GM19395 (cell line): ENCODE data around the gene LY86.
A peak's percentile ranks its signal among the peaks of the same experiment; 100 is the strongest.
"Not testable (repeated sequence)": the region's sequence is repeated elsewhere in the genome, so short reads cannot be mapped to it uniquely, and the experiment has no call there.

Experiments
- ATAC-seq: cut with Tn5 transposase; IDR thresholded peaks from one replicate; pipeline ENCODE4 v1.9.1; 2021; ENCODE audit warnings: mild to moderate bottlenecking, moderate library complexity; ENCODE audit not compliant: unreplicated experiment

The LY86 gene

GRCh38 chr6:6648692-6649343, 60.3 kb downstream of the LY86 start:
- no peak for ATAC-seq

- no peak for ATAC-seq
These were observed 61.4 kb downstream of the LY86 start for GRCh38 chr6:6649824-6650349.

DNA sequence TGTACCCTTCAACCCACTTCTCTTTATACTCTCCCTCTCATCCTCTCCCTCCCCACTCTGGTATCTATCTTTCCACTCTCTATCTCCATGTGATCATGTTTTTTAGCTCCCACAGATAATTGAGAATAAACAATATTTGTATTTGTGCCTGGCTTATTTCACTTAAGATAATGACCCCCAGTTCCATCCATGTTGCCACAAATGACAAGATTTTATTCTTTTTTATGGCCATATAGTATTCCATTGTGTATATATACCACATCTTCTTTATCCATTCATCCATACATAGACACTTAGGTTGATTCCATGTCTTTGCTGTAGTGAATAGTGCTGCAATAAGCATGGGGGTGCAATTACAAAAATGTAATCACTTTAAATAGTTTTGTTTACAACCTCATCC, 62.3 kb downstream of the LY86 start:
- ATAC-seq: no peak

DNA sequence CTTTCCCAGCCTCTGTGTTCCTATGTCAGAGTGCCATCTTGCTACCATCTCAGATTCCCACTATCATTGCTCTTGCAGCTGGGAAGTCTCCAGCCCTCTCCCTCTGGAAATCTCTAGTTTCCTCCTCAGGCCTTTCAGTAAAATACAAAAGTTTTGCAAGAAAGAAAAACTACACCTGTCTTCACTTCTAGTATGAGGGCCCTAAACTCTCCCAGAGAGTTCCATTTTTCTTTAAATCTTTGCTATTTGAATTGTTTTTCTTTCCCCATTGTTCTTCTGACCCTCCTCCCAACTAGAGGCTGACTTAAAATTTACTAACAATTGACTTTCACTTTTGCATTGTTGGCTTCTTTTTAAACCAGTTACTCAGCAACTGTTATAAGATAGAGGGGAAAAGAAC, 62.8 kb downstream of the LY86 start:
- no peak for ATAC-seq

- no peak for ATAC-seq
These were observed 64.4 kb downstream of the LY86 start for GRCh38 chr6:6652932-6653331.

DNA sequence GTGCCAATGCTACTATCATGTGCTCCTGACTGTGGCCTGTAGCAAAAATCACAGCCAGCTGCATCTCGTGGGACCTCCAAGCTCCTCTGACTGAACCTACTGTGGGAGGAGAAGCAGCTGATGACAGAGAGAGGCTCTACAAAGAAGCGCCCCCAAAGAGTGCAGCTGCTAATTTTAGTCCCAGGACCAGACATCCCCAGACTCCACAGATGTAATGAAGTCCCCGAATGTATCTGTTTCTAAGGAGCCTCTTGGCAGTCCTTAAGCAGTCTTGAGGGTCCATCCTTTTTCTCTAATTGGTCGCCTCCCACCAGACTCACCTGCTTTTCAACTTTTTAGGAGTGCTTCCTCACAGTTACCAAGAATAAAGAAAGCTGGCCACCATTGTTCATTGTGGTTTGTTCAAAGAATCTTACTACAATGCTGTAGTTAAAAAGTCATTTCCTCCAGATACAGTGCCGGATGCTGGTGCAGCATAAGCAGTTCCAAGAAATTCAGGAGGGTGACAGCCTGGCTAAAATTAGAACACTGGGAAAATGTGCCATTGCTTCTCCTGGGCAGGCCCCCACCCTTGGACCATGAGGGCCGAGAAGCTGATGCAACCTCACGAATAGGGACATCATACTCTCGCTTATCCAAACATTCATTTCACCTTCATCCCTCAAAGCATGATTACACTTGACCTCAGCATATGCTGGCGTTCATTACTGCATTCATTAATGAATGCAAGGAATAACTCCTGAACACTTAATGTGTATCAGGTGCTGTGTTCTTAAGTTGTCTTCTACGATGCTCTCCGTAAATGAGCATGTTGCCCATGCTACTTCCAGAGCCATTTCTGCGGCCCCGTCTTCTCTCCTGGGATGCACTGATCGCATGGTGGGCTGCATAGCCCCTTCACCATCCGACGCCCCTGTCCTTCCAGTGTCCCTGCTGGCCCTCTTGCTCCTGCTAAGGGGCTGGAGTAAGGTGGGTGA, 66.4 kb downstream of the LY86 start:
- ATAC-seq: no peak

DNA sequence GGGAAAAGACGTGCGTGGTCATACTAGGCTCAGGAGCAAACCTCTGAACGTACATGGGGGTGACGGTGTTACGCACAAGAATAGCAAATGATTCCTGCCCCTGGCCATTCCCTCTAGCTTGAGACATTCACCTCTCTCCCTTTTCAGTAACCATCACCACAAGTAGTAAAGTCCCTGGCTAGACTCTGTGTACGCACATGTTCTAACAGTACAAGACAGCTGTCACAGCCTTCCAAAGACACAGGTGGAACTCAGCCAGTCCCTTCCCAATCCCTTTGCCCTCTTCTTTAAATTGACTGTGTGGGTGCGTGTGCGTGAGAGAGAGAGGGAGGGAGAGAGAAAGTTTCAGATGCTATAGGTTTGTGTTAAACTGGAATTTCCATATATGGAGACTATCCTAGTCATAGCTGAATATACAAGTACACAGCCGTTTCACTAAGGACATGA, 67.3 kb downstream of the LY86 start:
- no peak for ATAC-seq

DNA sequence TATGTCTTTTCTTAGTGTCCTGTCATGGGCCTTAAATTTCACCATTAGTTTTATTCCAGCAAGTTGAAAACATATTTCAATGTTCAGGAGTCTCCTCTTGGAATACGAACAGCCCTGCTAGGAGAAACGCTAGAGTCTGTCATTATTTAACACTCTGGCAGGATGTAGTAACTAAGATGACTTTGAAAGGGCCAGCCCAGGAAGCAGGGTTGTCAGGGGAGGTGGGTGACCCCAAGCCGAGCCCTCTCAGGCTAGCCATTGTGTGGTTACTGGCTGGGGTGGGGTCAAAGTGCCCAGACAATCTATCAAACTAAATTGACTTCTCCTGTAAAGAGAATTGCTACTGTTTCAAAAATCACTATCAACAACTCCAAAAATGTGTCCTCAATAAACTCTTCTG, 67.8 kb downstream of the LY86 start:
- no peak for ATAC-seq

- no peak for ATAC-seq
These were observed 68.7 kb downstream of the LY86 start for GRCh38 chr6:6657085-6657819.

DNA sequence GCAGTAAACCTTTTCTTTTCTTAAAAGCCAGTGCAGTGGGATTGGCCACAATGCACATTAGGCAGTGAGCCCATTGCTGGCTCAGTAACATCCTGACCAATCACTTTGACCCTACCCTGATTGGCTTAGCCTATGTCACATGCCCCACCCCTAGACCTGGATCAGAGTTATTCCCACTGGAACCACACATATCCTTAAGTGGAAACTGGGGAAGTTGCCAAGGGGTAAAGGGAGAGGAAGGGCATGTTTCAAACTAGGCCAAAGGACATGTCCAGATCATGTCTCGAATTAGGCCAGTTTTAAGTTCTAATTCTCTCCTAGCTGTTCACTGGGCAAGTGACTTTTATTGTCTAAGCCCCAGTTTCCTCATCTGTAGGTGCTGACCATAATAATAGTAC, 69.3 kb downstream of the LY86 start:
- ATAC-seq: no peak

DNA sequence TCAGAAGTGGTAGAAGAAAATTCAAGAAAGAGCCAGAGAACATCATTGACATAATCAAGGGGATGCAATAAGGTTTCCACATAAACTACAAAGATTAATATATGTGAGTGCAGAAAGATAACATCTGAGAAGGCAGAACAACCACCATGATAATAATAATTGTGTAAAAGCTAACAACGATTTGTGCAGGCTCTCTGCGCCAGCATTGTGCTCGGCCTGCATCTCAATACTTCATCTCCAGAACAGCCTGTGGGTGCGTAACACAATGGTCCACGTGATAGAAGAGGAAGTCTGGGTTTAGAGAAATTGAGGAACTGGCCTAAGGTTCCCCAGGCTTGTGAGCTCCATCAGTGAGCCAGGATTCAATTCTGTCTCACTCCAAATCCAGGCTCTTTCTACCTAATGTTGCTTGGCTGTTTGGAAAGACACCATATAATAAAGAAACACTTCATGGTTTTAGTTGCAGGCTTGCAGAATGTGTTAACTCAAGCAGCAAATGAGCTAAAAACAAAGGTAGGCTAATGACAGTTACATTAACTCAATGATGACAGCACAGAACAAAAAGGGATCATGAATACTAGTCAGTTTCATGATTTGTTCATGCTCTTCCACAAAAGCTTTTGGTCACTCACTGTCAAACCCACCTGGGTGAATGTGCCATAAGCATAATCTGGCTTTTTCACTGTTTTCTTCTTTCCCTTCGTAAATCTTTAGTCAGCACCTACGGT, 71.2 kb downstream of the LY86 start:
- peak; percentile 80 for ATAC-seq

DNA sequence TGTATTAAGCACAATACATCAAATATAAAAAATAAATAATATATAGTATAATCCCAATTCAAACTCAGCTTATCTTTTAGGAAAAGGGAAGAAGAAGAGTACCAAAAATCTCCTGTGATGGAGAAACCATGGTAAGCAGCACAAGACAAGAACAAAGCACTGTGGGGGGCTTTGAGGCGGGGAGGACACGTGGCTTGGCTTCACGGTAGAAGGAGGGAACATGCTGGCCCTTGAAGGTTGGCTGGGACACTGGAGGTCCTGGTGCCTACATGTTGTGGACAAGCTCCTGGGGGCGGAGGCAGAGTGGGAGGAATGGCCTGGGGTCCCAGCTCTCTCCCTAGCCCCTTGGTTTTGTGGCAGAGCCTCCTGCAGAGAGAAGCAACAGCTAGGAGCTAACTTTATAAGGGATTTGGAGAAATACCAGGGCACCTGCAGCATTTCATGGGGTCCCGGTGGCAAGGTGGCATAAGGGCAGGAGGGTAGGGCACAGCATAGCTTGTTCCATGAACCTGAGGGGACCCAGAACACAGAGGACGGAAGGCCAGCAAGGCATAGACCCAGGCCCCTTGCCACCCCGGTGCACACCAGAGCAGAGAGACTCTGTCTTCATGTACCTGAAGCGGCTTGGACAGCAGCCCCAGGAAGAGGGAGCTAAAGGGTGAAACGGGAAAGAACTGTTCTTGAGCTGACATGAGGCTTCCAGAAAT, 72.0 kb downstream of the LY86 start:
- no peak for ATAC-seq

DNA sequence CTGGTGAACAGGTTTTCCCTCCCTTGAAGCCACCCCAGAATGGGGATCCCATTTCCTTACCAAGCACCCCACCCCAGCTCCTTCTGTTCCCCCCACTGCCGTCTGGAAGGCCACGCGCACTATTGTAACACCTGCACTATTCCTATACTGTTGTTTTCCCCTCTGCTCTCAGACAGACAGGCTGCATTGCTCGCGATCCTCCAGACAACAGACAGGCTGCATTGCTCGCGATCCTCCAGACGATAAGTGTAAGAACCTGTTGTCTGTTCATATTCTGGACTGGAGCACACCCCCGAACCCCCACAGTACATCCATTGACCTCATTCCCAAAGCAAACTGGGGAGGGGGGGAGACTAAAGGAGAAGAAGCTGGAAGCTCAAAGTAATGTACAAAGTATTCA, 72.7 kb downstream of the LY86 start:
- no peak for ATAC-seq

- no peak for ATAC-seq
These were observed 73.2 kb downstream of the LY86 start for GRCh38 chr6:6661684-6662083.

GRCh38 chr6:6663421-6664135, 75.1 kb downstream of the LY86 start:
- no peak for ATAC-seq

GRCh38 chr6:6665555-6666243, 77.2 kb downstream of the LY86 start:
- ATAC-seq: no peak

DNA sequence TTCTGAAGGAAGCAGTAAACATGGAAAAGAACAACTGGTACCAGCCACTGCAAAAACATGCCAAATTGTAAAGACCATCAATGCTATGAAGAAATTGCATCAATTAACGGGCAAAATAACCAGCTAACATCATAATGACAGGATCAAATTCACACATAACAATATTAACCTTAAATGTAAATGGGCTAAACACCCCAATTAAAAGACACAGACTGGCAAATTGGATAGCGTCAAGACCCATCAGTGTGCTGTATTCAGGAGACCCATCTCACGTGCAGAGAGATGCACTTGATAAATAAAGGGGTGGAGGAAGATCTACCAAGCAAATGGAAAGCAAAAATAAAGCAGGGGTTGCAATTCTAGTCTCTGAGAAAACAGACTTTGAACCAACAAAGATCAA, 81.6 kb downstream of the LY86 start:
- not testable (repeated sequence) for ATAC-seq

GRCh38 chr6:6674872-6675271, 86.4 kb downstream of the LY86 start:
- ATAC-seq: no peak
